Chondrocyte (in vitro differentiated cells): ENCODE measurements around the gene PDZD2. TPM values are rescaled to one million over a fixed set of nuclear protein-coding genes. Genes with fewer than 3 reads are reported as not detected.

Experiments
- DNase-seq: peaks from one replicate; pipeline ENCODE4 v3.0.0; 2021; ENCODE audit warnings: mixed read lengths, low spot score
- H3K27ac Mint-ChIP-seq: one replicate; pipeline ENCODE4 v1.8.0; 2021; ENCODE audit warnings: mild to moderate bottlenecking, moderate library complexity, mixed read lengths; ENCODE audit not compliant: unreplicated experiment
- H3K27me3 Mint-ChIP-seq: 2 replicates; pipeline ENCODE4 v1.8.0; 2021; ENCODE audit warnings: low read depth, mixed read lengths
- H3K36me3 Mint-ChIP-seq: 2 replicates; pipeline ENCODE4 v1.8.0; 2021; ENCODE audit warnings: low read depth, mixed read lengths
- H3K4me1 Mint-ChIP-seq: 2 replicates; pipeline ENCODE4 v1.8.0; 2021; ENCODE audit warnings: low read depth, mild to moderate bottlenecking, mixed read lengths
- H3K4me3 Mint-ChIP-seq: one replicate; pipeline ENCODE4 v1.8.0; 2021; ENCODE audit warnings: mild to moderate bottlenecking, moderate library complexity, mixed read lengths; ENCODE audit not compliant: unreplicated experiment
- H3K9me3 Mint-ChIP-seq: 2 replicates; pipeline ENCODE4 v1.8.0; 2021; ENCODE audit warnings: low read depth, mixed read lengths
- CTCF ChIP-seq: fragments of 200-600 bp; sonication (generic); IDR thresholded peaks from 2 replicates; pipeline ENCODE4 v1.5.0; 2021; ENCODE audit warnings: antibody characterized with exemption, mild to moderate bottlenecking, moderate library complexity
- total RNA-seq: library from RNA; stranded (reverse); gene quantifications from 3 replicates; pipeline ENCODE4 v1.2.1, GENCODE V29; 2021

The PDZD2 gene
- total RNA-seq, 1 donor from 2014 or later, result 30.9 TPM

- H3K9me3 Mint-ChIP-seq, result peaks cover 4% of the 10 kb centered on the region
- no peak overlapping the region for H3K4me3 Mint-ChIP-seq
- peaks cover 14% of the 10 kb centered on the region for H3K4me1 Mint-ChIP-seq
- H3K27ac Mint-ChIP-seq, result no peak overlapping the region
- no peak for DNase-seq
- no peaks in the 10 kb centered on the region for H3K27me3 Mint-ChIP-seq
- H3K36me3 Mint-ChIP-seq, result peaks cover 4% of the 10 kb centered on the region
- no peak for TF ChIP-seq CTCF
Measured at GRCh38 chr5:31898036-31898632, 259.2 kb downstream of the PDZD2 start.

GRCh38 chr5:31900296-31900865 lies 261.4 kb downstream of the PDZD2 start:
- DNase-seq, result no peak
- Mint-ChIP-seq H3K4me3 (no peak overlapping the region), H3K27me3 (no peaks in the 10 kb centered on the region), H3K27ac (peak overlapping the region; percentile 41), H3K36me3 (peaks cover 4% of the 10 kb centered on the region), H3K9me3 (peaks cover 4% of the 10 kb centered on the region), H3K4me1 (peaks cover 7% of the 10 kb centered on the region)
- no peak for TF ChIP-seq CTCF

- Mint-ChIP-seq H3K27ac (no peak overlapping the region), H3K4me1 (peaks cover 7% of the 10 kb centered on the region), H3K36me3 (peaks cover 4% of the 10 kb centered on the region), H3K4me3 (no peak overlapping the region), H3K27me3 (no peaks in the 10 kb centered on the region), H3K9me3 (peaks cover 4% of the 10 kb centered on the region)
- TF ChIP-seq CTCF, result no peak
- no peak for DNase-seq
Measured at GRCh38 chr5:31901807-31902530, 263.0 kb downstream of the PDZD2 start.

- no peak overlapping the region for H3K4me3 Mint-ChIP-seq
- H3K36me3 Mint-ChIP-seq, result no peaks in the 10 kb centered on the region
- H3K4me1 Mint-ChIP-seq, result peaks cover 5% of the 10 kb centered on the region
- no peak overlapping the region for H3K27ac Mint-ChIP-seq
- no peaks in the 10 kb centered on the region for H3K9me3 Mint-ChIP-seq
- H3K27me3 Mint-ChIP-seq, result no peaks in the 10 kb centered on the region
- TF ChIP-seq CTCF, result no peak
- DNase-seq, result no peak
Measured at GRCh38 chr5:31908396-31908795, 269.5 kb downstream of the PDZD2 start.

- Mint-ChIP-seq H3K36me3 (no peaks in the 10 kb centered on the region), H3K27me3 (no peaks in the 10 kb centered on the region), H3K4me1 (peaks cover 11% of the 10 kb centered on the region), H3K9me3 (no peaks in the 10 kb centered on the region), H3K4me3 (no peak overlapping the region), H3K27ac (no peak overlapping the region)
- DNase-seq, result no peak
- TF ChIP-seq CTCF, result no peak
Measured at GRCh38 chr5:31909073-31909472, 270.1 kb downstream of the PDZD2 start.
